ENCODE results near the gene C11orf52. TPM values are rescaled to one million over a fixed set of nuclear protein-coding genes. Genes with fewer than 3 reads are reported as not detected.

C11orf52 gene
- total and polyA plus RNA-seq, 2 of the 13 experiments (the other 11 are each of a cell fraction or from before 2014, with no cell fraction given), result 7.4 to 11.0 TPM

GRCh38 chr11:111878849-111879636 lies 39.7 kb upstream of the C11orf52 start, which contains the start of the genes CFAP68 and FDXACB1 (continued):
- peak; percentile 88; the same call in 1 of the 2 replicates for TF ChIP-seq CSRNP1 (CRISPR knock-in tag; IDR thresholded peaks at IDR 0.05)
- TF ChIP-seq KLF12 (CRISPR knock-in tag; IDR thresholded peaks at IDR 0.05; ENCODE audit: borderline replicate concordance), result peak; percentile 78; the same call in 1 of the 2 replicates
- TF ChIP-seq UBTF (CRISPR knock-in tag; IDR thresholded peaks at IDR 0.05), result peak; percentile 88
- TF ChIP-seq DNMT1 (CRISPR knock-in tag; IDR thresholded peaks at IDR 0.05), result no peak
- TF ChIP-seq HOXD1 (CRISPR knock-in tag; IDR thresholded peaks at IDR 0.05), result peak; percentile 81; the same call in 1 of the 2 replicates
- TF ChIP-seq FOSL2 (CRISPR knock-in tag; IDR thresholded peaks at IDR 0.05), result peak; percentile 76
- TF ChIP-seq ELK4 (CRISPR knock-in tag; IDR thresholded peaks at IDR 0.05; ENCODE audit: borderline replicate concordance), result no peak
- TF ChIP-seq BCL3 (CRISPR knock-in tag; IDR thresholded peaks at IDR 0.05), result 0 out of 2 replicates have a peak, but pooled peaks have one; percentile 60
- peak; percentile 51; the same call in 1 of the 2 replicates for TF ChIP-seq SMC3 (IDR thresholded peaks at IDR 0.05; ENCODE audit: low read length)
- peak; percentile 73; the same call in 1 of the 2 replicates for TF ChIP-seq ZNF567 (CRISPR knock-in tag; IDR thresholded peaks at IDR 0.05; ENCODE audit: borderline replicate concordance)
- TF ChIP-seq ZNF83 (CRISPR knock-in tag; IDR thresholded peaks at IDR 0.05; ENCODE audit: borderline replicate concordance), result no peak
- peak; percentile 48; the same call in 1 of the 2 replicates for TF ChIP-seq ZBTB43 (CRISPR knock-in tag; conservative IDR thresholded peaks at IDR 0.05)
- TF ChIP-seq ZNF580 (CRISPR knock-in tag; IDR thresholded peaks at IDR 0.05; ENCODE audit: borderline replicate concordance, low read depth), result peak; percentile 47; the same call in 1 of the 2 replicates
- peak; percentile 21; the same call in 1 of the 2 replicates for TF ChIP-seq ZNF652 (CRISPR knock-in tag; IDR thresholded peaks at IDR 0.05; ENCODE audit: borderline replicate concordance, low read depth)
- TF ChIP-seq ZNF143 (CRISPR knock-in tag; IDR thresholded peaks at IDR 0.05), result peak; percentile 59
- no peak for TF ChIP-seq PLSCR1 (CRISPR knock-in tag; IDR thresholded peaks at IDR 0.05; ENCODE audit: borderline replicate concordance)
- TF ChIP-seq SCMH1 (CRISPR knock-in tag; IDR thresholded peaks at IDR 0.05; ENCODE audit: borderline replicate concordance), result no peak
- TF ChIP-seq CAMTA2 (CRISPR knock-in tag; IDR thresholded peaks at IDR 0.05; ENCODE audit: borderline replicate concordance), result 0 out of 2 replicates have a peak, but pooled peaks have one; percentile 33
- TF ChIP-seq ZNF160 (CRISPR knock-in tag; IDR thresholded peaks at IDR 0.05), result 0 out of 2 replicates have a peak, but pooled peaks have one; percentile 69
